GM23338 (cell line): ENCODE results near the gene S1PR2. TPM values are rescaled to one million over a fixed set of nuclear protein-coding genes. Genes with fewer than 3 reads are reported as not detected.

Experiments used
- ATAC-seq: fragments of 200-7000 bp; cut with Tn5 transposase; 3 replicates; pipeline ENCODE4 v1.9.1; 2020
- DNase-seq: peaks from one replicate; pipeline ENCODE4 v3.0.0-alpha.2; 2015; ENCODE audit warnings: low spot score
- H2AFZ ChIP-seq: fragments of 200-600 bp; sonication (generic); 2 replicates; pipeline ENCODE4 v1.8.0; 2016; ENCODE audit warnings: antibody characterized with exemption, mild to moderate bottlenecking, moderate library complexity
- H3F3A ChIP-seq: fragments of 200-600 bp; sonication (generic); replicated peaks from 2 replicates; pipeline ENCODE4 v1.8.0; 2017; ENCODE audit warnings: antibody characterized with exemption, mixed run types, low read depth
- H3K27ac ChIP-seq: fragments of 200-600 bp; sonication (generic); 2 replicates; pipeline ENCODE4 v1.6.1; 2016; ENCODE audit warnings: low read depth
- H3K27me3 ChIP-seq: fragments of 200-600 bp; sonication (generic); 2 replicates; pipeline ENCODE4 v1.8.0; 2016; ENCODE audit warnings: mild to moderate bottlenecking, mixed run types, moderate library complexity; ENCODE audit not compliant: insufficient read depth
- H3K36me3 ChIP-seq: fragments of 200-600 bp; sonication (generic); 2 replicates; pipeline ENCODE4 v1.8.0; 2016; ENCODE audit warnings: mild to moderate bottlenecking; ENCODE audit not compliant: insufficient read depth
- H3K4me1 ChIP-seq: fragments of 200-600 bp; sonication (generic); 2 replicates; pipeline ENCODE4 v1.8.0; 2016; ENCODE audit warnings: mild to moderate bottlenecking, moderate library complexity; ENCODE audit not compliant: insufficient read depth
- H3K4me2 ChIP-seq: fragments of 200-600 bp; sonication (generic); 2 replicates; pipeline ENCODE4 v1.7.1; 2017; ENCODE audit warnings: mixed run types
- H3K4me3 ChIP-seq: fragments of 200-600 bp; sonication (generic); 2 replicates; pipeline ENCODE4 v1.6.1; 2016; ENCODE audit warnings: mixed run types
- H3K79me2 ChIP-seq: fragments of 200-600 bp; sonication (generic); replicated peaks from 2 replicates; pipeline ENCODE4 v1.8.0; 2017; ENCODE audit warnings: mild to moderate bottlenecking; ENCODE audit not compliant: insufficient read depth
- H3K9me2 ChIP-seq: fragments of 200-600 bp; sonication (generic); 2 replicates; pipeline ENCODE4 v1.8.0; 2017; ENCODE audit not compliant: insufficient read depth
- H4K20me1 ChIP-seq: fragments of 200-600 bp; sonication (generic); replicated peaks from 2 replicates; pipeline ENCODE4 v1.8.0; 2017; ENCODE audit warnings: mild to moderate bottlenecking; ENCODE audit not compliant: insufficient read depth
- H3K27ac Mint-ChIP-seq: 2 replicates; pipeline ENCODE4 v1.8.0; 2020; ENCODE audit warnings: inconsistent platforms, mild to moderate bottlenecking, moderate library complexity, mixed read lengths
- H3K27me3 Mint-ChIP-seq: 3 replicates; pipeline ENCODE4 v1.8.0; 2022; ENCODE audit warnings: low read depth, mild to moderate bottlenecking, moderate library complexity, mixed read lengths, inconsistent platforms; ENCODE audit not compliant: insufficient read depth, poor library complexity
- H3K36me3 Mint-ChIP-seq: 3 replicates; pipeline ENCODE4 v1.8.0; 2021; ENCODE audit warnings: low read depth, mild to moderate bottlenecking, inconsistent platforms, moderate library complexity, mixed read lengths
- H3K4me1 Mint-ChIP-seq: 3 replicates; pipeline ENCODE4 v1.8.0; 2020; ENCODE audit warnings: mild to moderate bottlenecking, inconsistent platforms, mixed read lengths
- H3K4me3 Mint-ChIP-seq: 3 replicates; pipeline ENCODE4 v1.8.0; 2021; ENCODE audit warnings: moderate library complexity, mild to moderate bottlenecking, inconsistent platforms, mixed read lengths
- H3K9me3 Mint-ChIP-seq: 3 replicates; pipeline ENCODE4 v1.8.0; 2020; ENCODE audit warnings: moderate library complexity, mild to moderate bottlenecking, inconsistent platforms, mixed read lengths
- CTCF ChIP-seq, 2 experiments: fragments of 200-600 bp in 1 of 2; sonication (generic) in 1 of 2; conservative IDR thresholded peaks; 2 replicates each; pipeline versions ENCODE4 v1.5.1 to v1.6.1; 2016 to 2017; ENCODE audit warnings: antibody characterized with exemption in 2 of 2, low read depth in 2 of 2, mild to moderate bottlenecking in 2 of 2, moderate library complexity in 1 of 2
- EZH2phosphoT487 ChIP-seq: fragments of 200-600 bp; sonication (generic); IDR thresholded peaks from one replicate; pipeline ENCODE4 v1.8.1; 2018; ENCODE audit warnings: antibody characterized with exemption; ENCODE audit not compliant: unreplicated experiment
- JUNB ChIP-seq: IDR thresholded peaks from one replicate; pipeline ENCODE4 v1.6.1; 2016; ENCODE audit warnings: antibody characterized with exemption; ENCODE audit not compliant: unreplicated experiment
- STAT1 ChIP-seq: IDR thresholded peaks from one replicate; pipeline ENCODE4 v1.6.1; 2016; ENCODE audit warnings: antibody characterized with exemption; ENCODE audit not compliant: unreplicated experiment
- polyA plus RNA-seq: library from polyadenylated mRNA; unstranded; fragments of >200 nt; fragmentation: Nextera tagmentation; extraction: Ambion mirVana; gene quantifications from 2 replicates; pipeline ENCODE4 v1.2.1, GENCODE V29; 2016
- total RNA-seq: library from RNA; depleted of rRNA; stranded (reverse); fragments of >200 nt; shearing (Covaris generic); gene quantifications from 2 replicates; pipeline ENCODE4 v1.2.3, GENCODE V29; 2014
- TF ChIP-seq, protein P1 (sequence below): IDR thresholded peaks from one replicate; pipeline ENCODE4 v1.6.1; 2018; ENCODE audit warnings: antibody characterized with exemption; ENCODE audit not compliant: unreplicated experiment
- TF ChIP-seq, protein P2 (sequence below): fragments of 250-450 bp; sonication (Bioruptor Pico); IDR thresholded peaks from 2 replicates; pipeline ENCODE4 v1.5.0; 2020; ENCODE audit warnings: mild to moderate bottlenecking, moderate library complexity

S1PR2 gene
- total and polyA plus RNA-seq, 2 experiments from 2014 or later = 9.2 to 13.9 TPM

DNA sequence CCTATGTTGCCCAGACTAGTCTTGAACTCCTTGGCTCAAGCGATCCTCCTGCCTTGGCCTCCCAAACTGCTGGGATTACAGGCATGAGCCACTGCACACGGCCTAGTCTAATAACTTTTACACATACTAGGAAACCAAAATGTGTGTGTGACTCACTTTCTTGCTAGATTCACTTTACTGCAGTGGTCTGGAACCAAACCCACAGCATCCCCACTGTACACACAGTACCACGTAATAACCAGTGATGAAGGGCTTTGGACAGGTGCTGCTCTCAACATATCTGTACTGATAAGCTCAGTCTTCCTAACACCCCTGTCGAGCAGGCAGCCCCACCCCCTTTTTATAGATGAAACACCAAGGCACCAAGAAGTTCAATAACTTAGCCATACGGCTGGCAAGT lies 41.5 kb downstream of the S1PR2 start:
- TF ChIP-seq, protein P1, sequence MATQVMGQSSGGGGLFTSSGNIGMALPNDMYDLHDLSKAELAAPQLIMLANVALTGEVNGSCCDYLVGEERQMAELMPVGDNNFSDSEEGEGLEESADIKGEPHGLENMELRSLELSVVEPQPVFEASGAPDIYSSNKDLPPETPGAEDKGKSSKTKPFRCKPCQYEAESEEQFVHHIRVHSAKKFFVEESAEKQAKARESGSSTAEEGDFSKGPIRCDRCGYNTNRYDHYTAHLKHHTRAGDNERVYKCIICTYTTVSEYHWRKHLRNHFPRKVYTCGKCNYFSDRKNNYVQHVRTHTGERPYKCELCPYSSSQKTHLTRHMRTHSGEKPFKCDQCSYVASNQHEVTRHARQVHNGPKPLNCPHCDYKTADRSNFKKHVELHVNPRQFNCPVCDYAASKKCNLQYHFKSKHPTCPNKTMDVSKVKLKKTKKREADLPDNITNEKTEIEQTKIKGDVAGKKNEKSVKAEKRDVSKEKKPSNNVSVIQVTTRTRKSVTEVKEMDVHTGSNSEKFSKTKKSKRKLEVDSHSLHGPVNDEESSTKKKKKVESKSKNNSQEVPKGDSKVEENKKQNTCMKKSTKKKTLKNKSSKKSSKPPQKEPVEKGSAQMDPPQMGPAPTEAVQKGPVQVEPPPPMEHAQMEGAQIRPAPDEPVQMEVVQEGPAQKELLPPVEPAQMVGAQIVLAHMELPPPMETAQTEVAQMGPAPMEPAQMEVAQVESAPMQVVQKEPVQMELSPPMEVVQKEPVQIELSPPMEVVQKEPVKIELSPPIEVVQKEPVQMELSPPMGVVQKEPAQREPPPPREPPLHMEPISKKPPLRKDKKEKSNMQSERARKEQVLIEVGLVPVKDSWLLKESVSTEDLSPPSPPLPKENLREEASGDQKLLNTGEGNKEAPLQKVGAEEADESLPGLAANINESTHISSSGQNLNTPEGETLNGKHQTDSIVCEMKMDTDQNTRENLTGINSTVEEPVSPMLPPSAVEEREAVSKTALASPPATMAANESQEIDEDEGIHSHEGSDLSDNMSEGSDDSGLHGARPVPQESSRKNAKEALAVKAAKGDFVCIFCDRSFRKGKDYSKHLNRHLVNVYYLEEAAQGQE = no peak
- no peak for TF ChIP-seq EZH2phosphoT487
- no peak for TF ChIP-seq JUNB
- no peak for TF ChIP-seq CTCF (conservative IDR thresholded peaks at IDR 0.05; ENCODE audit: low read depth in 2 of 2)
- TF ChIP-seq STAT1 = no peak

DNA sequence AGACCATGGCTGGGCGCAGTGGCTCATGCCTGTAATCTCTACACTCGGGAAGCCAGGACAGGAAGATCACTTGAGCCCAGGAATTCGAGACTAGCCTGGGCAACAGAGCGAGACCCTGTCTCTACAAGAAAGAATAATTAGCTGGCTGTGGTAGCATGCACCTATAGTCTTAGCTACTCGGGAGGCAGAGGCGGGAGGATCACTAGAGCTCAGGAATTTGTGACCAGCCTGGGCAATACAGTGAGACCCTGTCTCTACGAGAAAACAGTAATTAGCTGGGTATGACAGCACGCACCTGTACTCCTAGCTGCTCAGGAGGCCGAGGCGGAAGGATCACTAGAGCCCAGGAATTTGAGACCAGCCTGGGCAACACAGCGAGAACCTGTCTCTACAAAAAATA lies 43.8 kb downstream of the S1PR2 start:
- no peaks in the 10 kb centered on the region for H3K4me1 Mint-ChIP-seq
- H3K4me3 Mint-ChIP-seq = no peak overlapping the region
- H3K27me3 Mint-ChIP-seq = peaks cover 3% of the 10 kb centered on the region
- ATAC-seq (no peak), DNase-seq (no peak)
- Histone ChIP-seq H3K27ac (no peak overlapping the region), H3K36me3 (0 out of 2 replicates have a peak, but pooled peaks cover 4% of the 10 kb centered on the region), H4K20me1 (peaks cover 81% of the 10 kb centered on the region), H3K27me3 (no peaks in the 10 kb centered on the region), H3K4me3 (no peak overlapping the region), H3K4me1 (no peaks in the 10 kb centered on the region), H3K9me2 (no peaks in the 10 kb centered on the region), H3F3A (0 out of 2 replicates have a peak, but pooled peaks cover 1% of the 10 kb centered on the region), H3K4me2 (no peak overlapping the region), H3K79me2 (peaks cover 99% of the 10 kb centered on the region), H2AFZ (no peak overlapping the region)
- no peaks in the 10 kb centered on the region for H3K9me3 Mint-ChIP-seq
- no peak overlapping the region for H3K27ac Mint-ChIP-seq
- peaks cover 33% of the 10 kb centered on the region for H3K36me3 Mint-ChIP-seq
- TF ChIP-seq, protein P2, sequence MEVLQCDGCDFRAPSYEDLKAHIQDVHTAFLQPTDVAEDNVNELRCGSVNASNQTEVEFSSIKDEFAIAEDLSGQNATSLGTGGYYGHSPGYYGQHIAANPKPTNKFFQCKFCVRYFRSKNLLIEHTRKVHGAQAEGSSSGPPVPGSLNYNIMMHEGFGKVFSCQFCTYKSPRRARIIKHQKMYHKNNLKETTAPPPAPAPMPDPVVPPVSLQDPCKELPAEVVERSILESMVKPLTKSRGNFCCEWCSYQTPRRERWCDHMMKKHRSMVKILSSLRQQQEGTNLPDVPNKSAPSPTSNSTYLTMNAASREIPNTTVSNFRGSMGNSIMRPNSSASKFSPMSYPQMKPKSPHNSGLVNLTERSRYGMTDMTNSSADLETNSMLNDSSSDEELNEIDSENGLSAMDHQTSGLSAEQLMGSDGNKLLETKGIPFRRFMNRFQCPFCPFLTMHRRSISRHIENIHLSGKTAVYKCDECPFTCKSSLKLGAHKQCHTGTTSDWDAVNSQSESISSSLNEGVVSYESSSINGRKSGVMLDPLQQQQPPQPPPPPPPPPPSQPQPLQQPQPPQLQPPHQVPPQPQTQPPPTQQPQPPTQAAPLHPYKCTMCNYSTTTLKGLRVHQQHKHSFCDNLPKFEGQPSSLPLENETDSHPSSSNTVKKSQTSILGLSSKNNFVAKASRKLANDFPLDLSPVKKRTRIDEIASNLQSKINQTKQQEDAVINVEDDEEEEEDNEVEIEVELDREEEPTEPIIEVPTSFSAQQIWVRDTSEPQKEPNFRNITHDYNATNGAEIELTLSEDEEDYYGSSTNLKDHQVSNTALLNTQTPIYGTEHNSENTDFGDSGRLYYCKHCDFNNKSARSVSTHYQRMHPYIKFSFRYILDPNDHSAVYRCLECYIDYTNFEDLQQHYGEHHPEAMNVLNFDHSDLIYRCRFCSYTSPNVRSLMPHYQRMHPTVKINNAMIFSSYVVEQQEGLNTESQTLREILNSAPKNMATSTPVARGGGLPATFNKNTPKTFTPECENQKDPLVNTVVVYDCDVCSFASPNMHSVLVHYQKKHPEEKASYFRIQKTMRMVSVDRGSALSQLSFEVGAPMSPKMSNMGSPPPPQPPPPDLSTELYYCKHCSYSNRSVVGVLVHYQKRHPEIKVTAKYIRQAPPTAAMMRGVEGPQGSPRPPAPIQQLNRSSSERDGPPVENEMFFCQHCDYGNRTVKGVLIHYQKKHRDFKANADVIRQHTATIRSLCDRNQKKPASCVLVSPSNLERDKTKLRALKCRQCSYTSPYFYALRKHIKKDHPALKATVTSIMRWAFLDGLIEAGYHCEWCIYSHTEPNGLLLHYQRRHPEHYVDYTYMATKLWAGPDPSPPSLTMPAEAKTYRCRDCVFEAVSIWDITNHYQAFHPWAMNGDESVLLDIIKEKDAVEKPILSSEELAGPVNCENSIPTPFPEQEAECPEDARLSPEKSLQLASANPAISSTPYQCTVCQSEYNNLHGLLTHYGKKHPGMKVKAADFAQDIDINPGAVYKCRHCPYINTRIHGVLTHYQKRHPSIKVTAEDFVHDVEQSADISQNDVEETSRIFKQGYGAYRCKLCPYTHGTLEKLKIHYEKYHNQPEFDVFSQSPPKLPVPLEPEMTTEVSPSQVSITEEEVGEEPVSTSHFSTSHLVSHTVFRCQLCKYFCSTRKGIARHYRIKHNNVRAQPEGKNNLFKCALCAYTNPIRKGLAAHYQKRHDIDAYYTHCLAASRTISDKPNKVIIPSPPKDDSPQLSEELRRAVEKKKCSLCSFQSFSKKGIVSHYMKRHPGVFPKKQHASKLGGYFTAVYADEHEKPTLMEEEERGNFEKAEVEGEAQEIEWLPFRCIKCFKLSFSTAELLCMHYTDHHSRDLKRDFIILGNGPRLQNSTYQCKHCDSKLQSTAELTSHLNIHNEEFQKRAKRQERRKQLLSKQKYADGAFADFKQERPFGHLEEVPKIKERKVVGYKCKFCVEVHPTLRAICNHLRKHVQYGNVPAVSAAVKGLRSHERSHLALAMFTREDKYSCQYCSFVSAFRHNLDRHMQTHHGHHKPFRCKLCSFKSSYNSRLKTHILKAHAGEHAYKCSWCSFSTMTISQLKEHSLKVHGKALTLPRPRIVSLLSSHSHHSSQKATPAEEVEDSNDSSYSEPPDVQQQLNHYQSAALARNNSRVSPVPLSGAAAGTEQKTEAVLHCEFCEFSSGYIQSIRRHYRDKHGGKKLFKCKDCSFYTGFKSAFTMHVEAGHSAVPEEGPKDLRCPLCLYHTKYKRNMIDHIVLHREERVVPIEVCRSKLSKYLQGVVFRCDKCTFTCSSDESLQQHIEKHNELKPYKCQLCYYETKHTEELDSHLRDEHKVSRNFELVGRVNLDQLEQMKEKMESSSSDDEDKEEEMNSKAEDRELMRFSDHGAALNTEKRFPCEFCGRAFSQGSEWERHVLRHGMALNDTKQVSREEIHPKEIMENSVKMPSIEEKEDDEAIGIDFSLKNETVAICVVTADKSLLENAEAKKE (CRISPR knock-in tag) = no peak
- TF ChIP-seq, protein P1 = no peak

More for the DNA sequence above, 41.5 kb downstream of the S1PR2 start:
- peaks cover 74% of the 10 kb centered on the region for H4K20me1 ChIP-seq
- Mint-ChIP-seq H3K27ac (no peak overlapping the region), H3K27me3 (peaks cover 5% of the 10 kb centered on the region), H3K4me1 (no peaks in the 10 kb centered on the region; the same call in 2 of the 3 replicates), H3K4me3 (no peak overlapping the region), H3K9me3 (no peaks in the 10 kb centered on the region), H3K36me3 (peaks cover 38% of the 10 kb centered on the region)
- H3K4me3 ChIP-seq = no peak overlapping the region
- no peaks in the 10 kb centered on the region for H3K27me3 ChIP-seq
- H3K27ac ChIP-seq = no peak overlapping the region
- 0 out of 2 replicates have a peak, but pooled peaks cover 6% of the 10 kb centered on the region for H3F3A ChIP-seq
- peaks cover 6% of the 10 kb centered on the region; the same call in 1 of the 2 replicates for H3K4me1 ChIP-seq
- H3K9me2 ChIP-seq = no peaks in the 10 kb centered on the region
- H3K4me2 ChIP-seq = no peak overlapping the region
- no peaks in the 10 kb centered on the region for H3K36me3 ChIP-seq
- DNase-seq = no peak
- ATAC-seq = no peak
- H3K79me2 ChIP-seq = peaks cover 99% of the 10 kb centered on the region
- H2AFZ ChIP-seq = no peak overlapping the region
